K562 (cell line): ENCODE data around the gene EFHB. TPM values are rescaled to one million over a fixed set of nuclear protein-coding genes. Genes with fewer than 3 reads are reported as not detected.

Experiments used
- E2F6 ChIP-seq, 2 experiments: IDR thresholded peaks; 2 replicates each; pipeline ENCODE4 v1.6.1; 2011; ENCODE audit warnings: borderline replicate concordance in 1 of 2, control low read depth in 1 of 2, low read depth in 1 of 2, low read length in 1 of 2, mild to moderate bottlenecking in 1 of 2, mixed read lengths in 1 of 2, moderate library complexity in 1 of 2; ENCODE audit not compliant: insufficient read depth in 1 of 2, insufficient read length in 1 of 2, poor library complexity in 1 of 2, severe bottlenecking in 1 of 2; ENCODE audit errors: extremely low read depth in 1 of 2
- EGR1 ChIP-seq: fragments of 450-650 bp; conservative IDR thresholded peaks from 2 replicates; pipeline ENCODE4 v1.6.1; 2017; ENCODE audit warnings: mild to moderate bottlenecking
- EP400 ChIP-seq: fragments of 450-650 bp; IDR thresholded peaks from 2 replicates; pipeline ENCODE4 v1.6.1; 2017; ENCODE audit warnings: antibody characterized with exemption, mild to moderate bottlenecking, moderate library complexity
- GATAD2A ChIP-seq: fragments of 450-650 bp; IDR thresholded peaks from 2 replicates; pipeline ENCODE4 v1.6.1; 2017
- HNRNPH1 ChIP-seq: fragments of 200-400 bp; formaldehyde crosslinking; optimal IDR thresholded peaks from 2 replicates; pipeline ENCODE3; 2017; ENCODE audit warnings: low read depth, mild to moderate bottlenecking, low read length, moderate library complexity
- MNT ChIP-seq, 2 experiments: fragments of 450-650 bp; conservative IDR thresholded peaks; 2 replicates each; pipeline ENCODE4 v1.6.1; 2017; ENCODE audit warnings: mild to moderate bottlenecking in 2 of 2, moderate library complexity in 2 of 2
- RCOR1 ChIP-seq, 2 experiments: IDR thresholded peaks; 2 replicates each; pipeline ENCODE4 v1.6.1; 2012; ENCODE audit warnings: low read depth in 2 of 2, low read length in 2 of 2, borderline replicate concordance in 1 of 2, improper control_type of control experiment in 1 of 2
- SAFB2 ChIP-seq: fragments of 200-400 bp; formaldehyde crosslinking; IDR thresholded peaks from 2 replicates; pipeline ENCODE4 v1.6.1; 2018; ENCODE audit warnings: borderline replicate concordance, low read length, low read depth, moderate library complexity; ENCODE audit not compliant: severe bottlenecking
- SFPQ ChIP-seq: fragments of 200-400 bp; formaldehyde crosslinking; IDR thresholded peaks from 2 replicates; pipeline ENCODE4 v1.6.1; 2017; ENCODE audit warnings: mild to moderate bottlenecking, low read depth, low read length, moderate library complexity
- WHSC1 ChIP-seq: IDR thresholded peaks from one replicate; pipeline ENCODE4 v1.6.1; 2012; ENCODE audit warnings: low read length, control low read depth, inconsistent platforms
- ZBTB11 ChIP-seq, 3 experiments: fragments of 200-800 bp in 1 of 3; fragments of 250-450 bp in 1 of 3; fragments of 450-650 bp in 1 of 3; sonication (Bioruptor Pico) in 1 of 3; sonication (Bioruptor generic) in 1 of 3; formaldehyde crosslinking in 1 of 3; IDR thresholded peaks; 2 replicates each; pipeline versions ENCODE4 v1.6.1 to v1.8.0; 2016 to 2022; ENCODE audit warnings: mild to moderate bottlenecking in 2 of 3, missing genetic modification characterization in 2 of 3, missing compliant biosample characterization in 1 of 3, moderate library complexity in 1 of 3
- ZFPM2 ChIP-seq: fragments of 250-450 bp; sonication (Bioruptor Pico); IDR thresholded peaks from 2 replicates; pipeline ENCODE4 v1.5.1; 2022; ENCODE audit warnings: mild to moderate bottlenecking
- ZNF282 ChIP-seq: sonication (generic); formaldehyde crosslinking; IDR thresholded peaks from 2 replicates; pipeline ENCODE4 v1.8.1; 2023; ENCODE audit warnings: missing genetic modification reagents
- ZNF586 ChIP-seq: fragments of 450-650 bp; formaldehyde crosslinking; conservative IDR thresholded peaks from 2 replicates; pipeline ENCODE4 v1.4.0; 2020; ENCODE audit warnings: mild to moderate bottlenecking, moderate library complexity
- polyA plus RNA-seq, 8 experiments: library from polyadenylated mRNA; depleted of rRNA in 4 of 8; stranded (reverse) in 5 of 8; unstranded in 3 of 8; fragments of >200 nt; fragmentation: Nextera tagmentation in 2 of 8; fragmentation: Illumina TruSeq in 1 of 8; extraction: Ambion mirVana in 2 of 8; extraction: Trizol in 1 of 8; gene quantifications; 2 replicates each; pipeline versions ENCODE4 v1.2.1 to v1.2.3, GENCODE V29; 2011 to 2014; ENCODE audit warnings: inconsistent platforms in 1 of 8, missing spikeins in 1 of 8
- total RNA-seq, 7 experiments: library from RNA; depleted of rRNA in 6 of 7; stranded (reverse); fragments of >200 nt in 6 of 7; fragmentation: Illumina TruSeq in 2 of 7; extraction: Trizol in 2 of 7; gene quantifications; 2 replicates each; pipeline versions ENCODE4 v1.2.1 to v1.2.3, GENCODE V29; 2011 to 2021; ENCODE audit warnings: low replicate concordance in 1 of 7
- TF ChIP-seq, protein P1 (sequence below): fragments of 250-450 bp; sonication (Bioruptor Pico); IDR thresholded peaks from 2 replicates; pipeline ENCODE4 v1.4.0; 2020

The EFHB gene
- total and polyA plus RNA-seq, 9 of the 15 experiments (the other 6 are each of a cell fraction or from before 2014, with no cell fraction given) = 1.5 to 4.0 (median 1.8) TPM

DNA sequence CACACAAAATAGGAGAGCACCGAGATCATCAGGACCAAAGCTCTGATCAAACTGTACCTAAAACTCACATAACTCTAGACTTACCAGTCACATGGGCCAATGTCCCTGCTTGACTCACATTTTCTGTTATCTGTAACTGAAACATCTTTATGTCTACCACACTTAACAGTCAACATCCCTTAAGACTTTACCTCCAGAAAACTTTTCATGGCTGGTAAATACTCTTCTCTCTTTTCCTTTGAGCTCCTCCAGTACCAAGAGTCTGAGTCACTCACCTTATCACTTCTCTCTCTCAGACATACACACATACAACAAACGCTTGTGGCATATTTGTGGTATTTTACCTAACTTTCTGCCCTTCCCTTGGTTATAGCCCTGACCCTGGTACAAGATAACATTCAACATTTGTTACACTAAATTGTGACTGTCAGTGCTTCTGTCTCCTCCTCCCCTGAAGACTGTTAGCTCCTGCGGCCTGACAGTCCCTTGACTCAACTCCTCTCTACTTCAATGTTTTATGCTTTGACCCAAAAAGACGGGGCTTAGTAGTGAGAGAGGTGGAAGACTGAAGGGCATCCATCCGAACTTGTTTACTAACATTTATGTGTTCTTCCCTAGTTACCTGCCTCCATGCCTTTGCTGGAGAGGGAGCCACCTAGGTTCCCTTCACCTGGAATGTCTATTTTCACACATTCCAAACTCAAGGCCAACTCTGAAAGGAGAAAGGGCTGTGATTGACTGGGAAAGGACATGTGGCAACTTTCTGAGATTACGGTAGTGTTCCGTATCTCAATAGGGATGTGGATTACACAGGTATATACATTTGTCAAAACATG lies 3.7 kb upstream of the EFHB start (continued):
- TF ChIP-seq ZBTB11 (CRISPR knock-in tag; IDR thresholded peaks at IDR 0.05) (0 out of 6 replicates have a peak, but pooled peaks of 1 of the 3 experiments have one; percentile 30), WHSC1 (no peak), ZNF586 (CRISPR knock-in tag) (no peak), E2F6 (IDR thresholded peaks at IDR 0.05; ENCODE audit: borderline replicate concordance in 1 of 2, extremely low read depth in 1 of 2, insufficient read depth in 1 of 2, insufficient read length in 1 of 2, low read depth in 1 of 2, low read length in 1 of 2, poor library complexity in 1 of 2, severe bottlenecking in 1 of 2) (no peak), EP400 (peak; percentile 15; the same call in 1 of the 2 replicates), SAFB2 (no peak), EGR1 (no peak), RCOR1 (IDR thresholded peaks at IDR 0.05; ENCODE audit: borderline replicate concordance in 1 of 2, low read depth in 2 of 2, low read length in 2 of 2) (peak in 1 of 2 experiments; percentile 67; a peak in 2 of 4 replicates), ZFPM2 (CRISPR knock-in tag) (no peak), SFPQ (no peak), GATAD2A (0 out of 2 replicates have a peak, but pooled peaks have one; percentile 41), MNT (conservative IDR thresholded peaks at IDR 0.05) (peak; percentile 1 to 49; a peak in 1 of 4 replicates), HNRNPH1 (no peak), ZNF282 (no peak)
- TF ChIP-seq, protein P1, sequence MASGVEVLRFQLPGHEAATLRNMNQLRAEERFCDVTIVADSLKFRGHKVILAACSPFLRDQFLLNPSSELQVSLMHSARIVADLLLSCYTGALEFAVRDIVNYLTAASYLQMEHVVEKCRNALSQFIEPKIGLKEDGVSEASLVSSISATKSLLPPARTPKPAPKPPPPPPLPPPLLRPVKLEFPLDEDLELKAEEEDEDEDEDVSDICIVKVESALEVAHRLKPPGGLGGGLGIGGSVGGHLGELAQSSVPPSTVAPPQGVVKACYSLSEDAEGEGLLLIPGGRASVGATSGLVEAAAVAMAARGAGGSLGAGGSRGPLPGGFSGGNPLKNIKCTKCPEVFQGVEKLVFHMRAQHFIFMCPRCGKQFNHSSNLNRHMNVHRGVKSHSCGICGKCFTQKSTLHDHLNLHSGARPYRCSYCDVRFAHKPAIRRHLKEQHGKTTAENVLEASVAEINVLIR (CRISPR knock-in tag) = no peak
